T1000 (cell line): ENCODE data around the gene MRPL22.
A peak's percentile ranks its signal among the peaks of the same experiment; 100 is the strongest.
"Not testable (repeated sequence)": the region's sequence is repeated elsewhere in the genome, so short reads cannot be mapped to it uniquely, and the experiment has no call there.

Source experiments
- DNase-seq: peaks from one replicate; lab custom pipeline; 2025; ENCODE audit warnings: mixed read lengths; lab: John Stamatoyannopoulos, UW

Gene MRPL22

DNA sequence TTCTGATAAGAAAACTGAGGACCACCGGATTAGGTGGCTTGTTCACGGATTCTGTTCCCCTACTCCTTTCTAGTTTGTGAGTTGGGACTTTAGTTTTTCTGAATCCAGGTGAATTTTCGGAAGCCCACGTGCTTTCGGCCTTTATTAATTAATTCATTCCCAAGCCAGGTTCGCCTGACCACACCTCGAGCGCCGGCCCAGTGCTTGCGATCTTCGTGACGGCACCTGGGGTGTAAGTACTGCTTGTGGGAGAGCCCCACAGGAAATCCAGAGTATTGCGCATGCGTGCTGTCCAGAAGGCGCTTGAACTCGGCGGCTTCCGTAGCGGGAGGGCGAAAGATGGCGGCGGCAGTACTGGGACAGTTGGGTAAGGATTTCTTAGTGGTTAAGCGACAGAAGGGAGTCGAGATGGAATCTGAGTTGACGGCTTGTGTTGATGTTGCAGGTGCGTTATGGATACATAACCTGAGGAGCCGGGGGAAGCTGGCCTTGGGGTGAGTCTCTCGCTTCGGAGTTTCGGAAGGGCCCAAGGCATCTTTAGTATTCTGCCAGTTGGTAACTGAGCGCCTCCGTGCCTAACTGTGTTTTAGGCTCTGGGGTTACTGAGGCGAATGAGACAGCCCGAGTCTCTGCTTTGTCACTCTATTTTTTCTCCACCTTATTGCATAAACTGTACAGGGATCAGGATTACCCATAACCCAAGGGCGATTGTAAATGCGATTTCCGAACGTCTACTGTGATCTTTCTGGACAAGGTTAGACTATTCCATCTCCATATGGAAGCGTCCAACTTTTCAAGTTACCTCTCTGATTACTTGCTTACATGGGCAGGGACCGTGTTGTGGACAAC, at the start of gene MRPL22:
MRPL22 (plus strand) TSS at position 302 of the 849 bp plus-strand sequence; CDS start at position 340, 38 bp downstream.
- peak; percentile 81 for DNase-seq

DNA sequence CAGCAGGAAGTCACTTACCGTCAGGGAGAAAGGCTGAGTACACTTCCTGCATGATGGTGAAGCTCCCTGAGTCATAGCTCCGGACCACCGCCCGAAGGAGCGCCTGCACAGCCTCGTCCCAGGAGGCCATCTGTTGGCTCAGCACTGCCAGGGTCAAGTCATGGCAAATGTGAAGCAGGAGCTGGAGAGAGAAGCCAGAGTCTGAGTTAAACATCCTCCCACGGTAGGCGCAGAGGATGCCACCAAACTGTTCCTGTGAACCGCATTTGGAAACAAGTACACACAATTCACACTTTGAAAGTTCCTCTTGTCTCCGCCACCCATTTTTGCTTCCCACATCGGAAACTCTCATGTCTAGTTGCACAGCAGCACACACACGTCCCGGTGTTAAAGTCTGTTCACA, 48.5 kb upstream of the MRPL22 start:
- no peak for DNase-seq

DNA sequence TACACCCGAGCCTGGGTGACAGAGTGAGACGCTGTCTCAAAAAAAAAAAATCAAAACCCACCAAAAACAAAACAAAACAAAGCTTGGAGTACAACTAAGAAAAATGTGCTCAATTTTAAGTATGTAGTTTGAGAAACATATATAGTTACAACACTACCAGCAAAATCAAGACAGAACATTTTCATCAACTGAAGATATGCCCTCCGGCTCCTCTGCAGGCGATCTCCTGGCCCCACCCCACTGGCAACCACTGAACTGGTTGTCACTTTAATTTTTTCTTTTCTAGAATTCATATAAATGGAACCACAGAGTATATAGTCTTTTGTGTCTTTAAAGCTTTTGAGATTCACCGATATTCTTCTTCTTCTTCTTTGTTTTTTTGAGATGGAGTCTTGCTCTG, 47.5 kb upstream of the MRPL22 start:
- no peak for DNase-seq

DNA sequence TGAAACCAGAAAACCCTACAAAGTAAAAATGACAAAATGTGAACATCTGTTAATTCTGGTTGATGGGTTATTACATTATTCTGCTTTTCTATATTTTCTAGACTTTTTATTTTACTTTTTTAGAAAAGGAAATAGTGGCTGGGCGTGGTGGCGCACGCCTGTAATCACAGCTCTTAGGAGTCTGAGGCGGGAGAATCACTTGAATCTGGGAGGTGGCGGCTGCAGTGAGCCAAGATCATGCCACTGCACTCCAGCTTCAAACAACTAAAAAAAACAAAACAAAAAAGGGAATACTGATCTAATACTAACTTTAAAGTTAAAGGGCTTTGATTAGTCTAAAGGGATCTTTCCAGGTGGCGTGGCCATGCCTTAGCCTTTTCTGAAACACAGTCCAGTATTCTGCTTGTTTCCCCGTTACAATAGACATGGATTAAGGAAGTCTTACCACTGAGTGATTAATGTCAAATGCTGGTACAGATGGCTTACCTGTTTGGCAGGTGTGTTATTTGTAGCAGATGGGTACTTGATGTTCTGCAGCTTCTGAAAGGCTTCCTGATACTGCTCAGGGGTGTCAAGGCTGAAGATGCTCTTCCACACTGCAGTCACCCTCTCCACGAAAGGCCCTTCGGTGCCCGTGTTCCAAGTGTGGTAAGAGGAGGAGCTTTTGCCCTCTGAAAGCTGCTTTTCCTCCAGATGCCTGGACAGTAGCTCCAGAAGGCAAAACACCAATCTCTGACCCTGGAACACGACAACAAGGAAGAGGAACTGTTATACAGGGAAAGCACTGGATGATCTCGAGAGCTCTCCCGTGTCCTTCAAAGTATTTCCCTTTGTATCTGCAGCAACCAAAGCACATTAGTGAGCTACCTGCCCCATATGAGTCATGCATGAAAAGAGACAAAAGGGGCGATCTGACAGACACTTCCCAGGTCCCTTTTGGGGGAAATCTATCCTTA, 45.0 kb upstream of the MRPL22 start:
- DNase-seq: no peak

DNA sequence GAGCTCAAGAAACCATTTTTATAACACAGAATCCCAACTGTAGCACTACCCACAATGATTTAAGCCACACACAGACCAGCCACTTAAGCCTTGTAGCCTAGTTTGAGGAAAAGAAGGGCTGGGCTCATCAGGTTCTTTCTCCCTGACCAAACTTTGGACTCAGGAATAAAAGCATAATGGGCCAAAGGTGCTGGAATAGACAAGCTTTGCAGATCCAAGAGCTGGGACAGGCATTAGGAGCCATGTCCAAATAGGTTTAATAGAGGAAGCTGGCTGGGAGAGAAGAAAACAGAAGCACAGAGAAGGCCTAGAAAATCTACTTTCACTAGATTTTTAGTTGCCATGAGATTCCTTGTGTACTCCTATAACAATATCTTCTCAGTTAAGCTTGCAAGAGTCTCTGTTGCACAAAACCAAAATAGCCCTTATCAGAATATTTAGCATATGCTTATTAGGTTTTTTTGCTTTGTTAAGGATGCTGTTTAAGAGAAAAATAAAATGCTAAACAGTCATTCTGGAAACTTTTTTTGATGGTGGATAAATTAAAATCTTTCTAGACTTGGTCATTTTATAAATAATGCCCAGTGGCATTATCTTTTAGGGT, 44.2 kb upstream of the MRPL22 start:
- DNase-seq: no peak

DNA sequence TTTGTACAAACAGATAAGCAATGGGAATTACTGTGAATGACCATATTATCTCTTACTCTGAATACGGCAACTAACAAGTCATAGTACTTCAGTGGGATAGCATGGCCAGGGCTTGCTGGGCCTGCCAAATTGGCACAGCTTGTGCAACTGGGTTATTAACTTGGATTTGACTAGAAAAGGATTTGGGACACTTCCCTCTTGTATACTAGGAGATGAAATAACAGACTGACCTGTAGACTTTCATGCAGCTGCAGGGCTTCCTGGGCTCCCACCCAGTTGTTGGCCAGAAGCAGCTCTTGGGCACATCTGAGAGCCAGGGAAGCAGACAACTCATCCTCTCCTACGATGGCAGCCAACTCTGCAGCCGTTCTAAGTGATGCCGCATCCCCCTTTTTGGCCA, 42.7 kb upstream of the MRPL22 start:
- DNase-seq: no peak

DNA sequence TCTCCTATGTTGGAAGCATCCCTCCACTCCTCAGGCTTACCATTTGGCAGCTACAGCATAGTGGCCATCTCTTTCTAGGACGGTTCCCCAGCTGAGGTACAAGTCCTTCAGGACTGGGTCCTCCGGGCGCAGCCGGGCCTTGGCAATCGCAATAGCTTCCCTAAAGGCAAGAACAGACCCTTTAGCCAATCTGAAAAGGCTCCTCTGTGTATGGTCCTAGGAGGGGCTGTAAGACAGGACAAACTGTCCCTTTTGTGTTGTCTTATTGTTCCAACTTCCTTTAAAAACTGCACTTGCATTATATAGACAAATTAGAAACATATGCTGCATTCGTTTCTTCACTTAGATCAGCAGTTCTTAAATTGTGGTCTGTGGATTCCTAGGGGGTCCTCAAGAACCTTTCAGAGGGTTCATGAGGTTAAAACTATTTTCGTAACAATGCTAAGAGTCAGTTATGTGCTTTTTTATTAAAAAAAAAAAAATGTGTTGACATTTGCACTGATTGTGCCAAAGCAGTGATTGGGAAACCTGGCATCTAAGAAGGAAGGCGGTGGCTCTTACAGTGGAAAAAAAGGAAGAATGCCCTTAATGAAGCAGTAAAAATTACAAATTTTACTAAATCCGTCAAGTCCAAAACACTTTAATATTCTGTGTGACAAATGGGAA, 41.6 kb upstream of the MRPL22 start:
- DNase-seq: no peak

DNA sequence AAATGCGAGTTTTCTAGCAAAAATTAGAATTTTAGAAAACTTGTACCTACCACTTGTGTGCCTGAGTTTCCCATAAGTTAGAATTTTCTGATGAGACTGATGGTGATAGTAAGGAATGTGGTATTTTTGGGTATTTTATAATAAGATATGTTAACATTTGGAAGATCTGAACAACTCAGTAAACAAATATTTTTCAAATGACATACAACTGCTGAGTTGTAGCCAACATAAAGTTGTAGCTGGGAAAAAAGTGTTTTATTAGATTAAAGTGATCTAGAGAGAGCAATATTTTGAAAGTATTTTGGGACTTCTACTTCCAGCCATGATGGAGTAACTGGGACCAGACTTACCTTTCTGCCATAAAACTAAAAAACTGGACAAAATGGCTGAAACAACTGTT, 40.8 kb upstream of the MRPL22 start:
- DNase-seq: no peak

DNA sequence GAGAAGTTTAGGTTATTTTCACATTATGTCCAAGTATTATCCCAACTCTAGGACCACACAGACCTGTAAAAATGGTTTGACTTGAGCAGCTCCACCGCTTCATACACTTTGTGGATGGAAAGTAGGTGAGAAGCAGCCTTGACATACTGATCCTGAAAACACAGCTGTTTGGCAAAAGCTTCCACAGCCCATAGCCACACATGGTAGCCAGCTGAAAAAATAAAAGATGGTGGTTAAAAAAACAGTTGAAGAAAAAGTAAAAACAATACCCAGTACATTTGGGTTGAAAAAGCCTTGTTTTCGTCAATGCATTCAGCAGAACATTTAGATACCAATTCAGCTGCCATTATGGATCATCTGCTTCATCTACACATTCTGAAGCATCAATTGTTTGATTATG, 39.6 kb upstream of the MRPL22 start:
- no peak for DNase-seq

DNA sequence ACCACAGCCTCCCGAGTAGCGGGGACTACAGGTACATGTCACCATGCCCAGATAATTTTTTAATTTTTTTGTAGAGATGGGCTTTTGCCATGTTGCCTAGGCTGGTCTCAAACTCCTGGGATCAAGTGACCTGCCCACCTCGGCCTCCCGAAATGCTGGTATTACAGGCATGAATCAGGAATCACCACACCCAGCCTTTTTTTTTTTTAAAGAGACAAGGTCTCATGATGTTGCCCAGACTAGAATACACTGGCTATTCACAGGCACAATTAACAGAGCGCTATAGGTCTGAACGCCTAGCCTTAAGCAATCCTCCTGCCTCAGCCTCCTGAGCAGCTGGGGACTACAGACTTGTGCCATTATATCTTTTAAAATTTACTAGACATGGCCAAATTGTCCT, 39.0 kb upstream of the MRPL22 start:
- DNase-seq: no peak

DNA sequence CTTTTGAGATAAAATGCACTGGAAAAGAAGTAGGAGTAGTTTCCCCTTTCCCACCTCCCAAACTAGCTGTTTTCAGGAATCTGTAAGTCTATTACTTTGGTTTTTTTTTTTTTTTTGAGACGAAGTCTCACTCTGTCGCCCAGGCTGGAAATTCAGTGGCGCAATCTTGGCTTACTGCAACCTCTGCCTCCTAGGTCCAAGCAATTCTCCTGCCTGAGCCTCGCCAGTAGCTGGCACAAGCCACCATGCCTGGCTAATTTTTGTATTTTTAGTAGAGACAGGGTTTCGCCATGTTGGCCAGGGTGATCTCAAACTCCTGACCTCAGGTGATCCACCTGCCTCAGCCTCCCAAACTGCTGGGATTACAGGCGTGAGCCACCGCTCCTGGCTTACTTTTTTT, 35.3 kb upstream of the MRPL22 start:
- DNase-seq: not testable (repeated sequence)

DNA sequence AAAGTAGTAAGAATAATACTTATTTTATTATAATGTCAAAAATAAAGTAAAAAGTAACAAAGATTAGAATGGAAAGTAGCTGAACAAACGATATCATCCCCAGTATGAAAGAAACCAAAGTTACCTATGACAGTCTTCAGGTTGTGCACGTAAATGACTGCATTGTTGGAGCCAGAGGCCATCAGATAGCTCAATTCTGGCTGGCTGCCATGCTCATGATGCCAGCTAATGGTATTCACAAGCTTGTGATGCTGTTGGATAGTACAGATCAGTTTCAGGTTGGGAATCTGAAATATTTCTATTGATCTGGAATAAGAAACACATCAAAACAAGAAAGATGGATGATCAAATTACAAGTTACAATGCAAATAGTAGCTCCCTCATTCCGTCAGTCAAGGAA, 24.0 kb upstream of the MRPL22 start:
- no peak for DNase-seq

DNA sequence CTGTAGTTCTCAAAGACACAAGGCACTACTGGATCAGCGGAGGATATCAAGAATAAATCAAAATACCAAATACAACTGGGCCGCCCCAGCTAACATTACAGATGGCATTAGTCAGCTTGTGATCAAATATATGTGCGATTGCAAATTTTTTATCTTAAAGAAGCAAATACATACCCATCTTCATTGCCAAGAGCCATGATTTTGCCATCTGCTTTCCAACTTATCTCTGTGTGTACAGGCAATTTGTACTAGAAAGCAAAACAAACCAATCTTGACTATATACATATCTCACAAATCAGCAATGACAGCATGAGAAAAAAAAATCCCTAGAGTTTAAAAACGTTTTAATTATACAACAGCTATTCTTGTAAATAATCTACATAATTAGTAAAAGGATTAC, 23.1 kb upstream of the MRPL22 start:
- no peak for DNase-seq

DNA sequence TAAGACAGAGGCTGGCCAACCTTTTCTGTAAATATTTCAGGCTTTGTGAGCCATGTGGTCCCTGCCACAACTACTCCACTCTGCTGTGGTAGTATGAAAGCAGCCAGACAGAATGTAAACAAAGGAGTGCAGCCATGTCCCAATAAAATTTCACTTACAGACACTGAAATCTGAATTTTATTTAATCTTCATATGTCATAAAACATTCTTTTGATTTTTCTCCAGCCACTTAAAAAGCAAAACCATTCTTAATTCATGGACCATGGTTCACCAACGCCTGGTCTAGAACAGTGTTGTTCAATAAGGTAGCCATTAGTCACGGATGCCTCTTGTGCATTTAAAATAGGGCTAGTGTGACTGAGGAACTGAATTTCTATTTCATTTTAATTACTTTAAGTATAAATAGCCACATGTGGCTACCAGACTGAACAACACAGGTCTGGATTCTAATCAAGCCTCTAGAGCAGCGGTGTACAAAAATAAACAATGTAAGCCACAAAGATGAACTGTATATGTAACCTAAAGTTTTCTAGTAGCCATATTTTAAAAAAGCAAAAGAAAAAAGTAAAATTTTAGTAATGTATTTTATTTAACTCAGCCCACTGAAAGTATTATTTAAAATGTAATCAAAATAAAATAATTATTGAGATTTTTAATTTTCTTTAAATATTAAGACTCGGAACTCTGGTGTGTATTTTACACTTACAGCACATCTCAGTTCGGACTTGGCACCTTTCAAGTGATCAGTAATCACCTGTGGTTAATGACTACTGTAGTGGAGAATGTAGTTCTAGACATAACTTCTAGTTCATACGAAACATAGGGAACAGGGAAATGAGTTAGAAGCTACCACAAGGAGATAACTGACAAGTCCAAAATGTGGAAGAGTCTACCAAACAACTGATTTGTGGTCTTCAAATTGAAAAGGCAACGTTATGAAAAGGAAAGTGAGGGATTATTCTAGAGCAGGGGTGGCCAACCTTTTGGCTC, 17.1 kb upstream of the MRPL22 start:
- DNase-seq: no peak

DNA sequence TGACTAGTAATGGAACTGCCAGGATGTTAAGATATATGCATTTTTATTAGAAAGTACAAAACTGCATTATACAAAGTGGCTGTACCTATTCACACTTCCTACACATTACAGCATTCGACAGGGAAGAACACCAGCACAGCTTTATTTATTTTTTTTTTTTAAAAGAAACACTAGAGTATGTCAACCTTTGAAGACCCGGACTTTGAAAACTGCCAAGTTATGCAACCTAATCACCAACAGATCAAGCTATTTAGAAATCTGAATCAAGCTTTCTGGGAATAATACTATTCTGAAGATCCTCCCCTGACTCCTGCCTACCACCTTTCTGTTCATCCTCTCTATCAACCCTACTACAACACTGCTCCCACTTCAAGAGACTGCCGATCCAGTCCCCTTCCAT, 7.3 kb upstream of the MRPL22 start:
- no peak for DNase-seq

DNA sequence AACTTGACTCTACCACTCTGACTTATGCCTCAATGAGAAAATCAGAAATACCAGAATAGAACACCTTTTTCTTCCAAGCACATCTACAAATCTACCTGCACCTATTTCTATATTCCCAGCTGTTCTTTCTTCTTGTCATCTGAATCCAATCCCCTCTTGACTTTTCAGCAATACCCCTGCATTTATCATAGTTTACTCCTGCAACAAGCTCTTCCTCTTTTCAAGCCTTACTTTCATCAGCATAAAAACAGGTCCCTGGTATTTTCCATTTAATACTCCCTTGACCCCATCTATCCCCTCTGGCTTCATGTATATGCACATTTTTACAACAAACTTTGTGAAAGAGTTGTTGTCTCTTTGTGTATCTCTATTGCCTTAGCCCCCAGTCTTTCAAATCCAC, 6.0 kb upstream of the MRPL22 start:
- DNase-seq: no peak

DNA sequence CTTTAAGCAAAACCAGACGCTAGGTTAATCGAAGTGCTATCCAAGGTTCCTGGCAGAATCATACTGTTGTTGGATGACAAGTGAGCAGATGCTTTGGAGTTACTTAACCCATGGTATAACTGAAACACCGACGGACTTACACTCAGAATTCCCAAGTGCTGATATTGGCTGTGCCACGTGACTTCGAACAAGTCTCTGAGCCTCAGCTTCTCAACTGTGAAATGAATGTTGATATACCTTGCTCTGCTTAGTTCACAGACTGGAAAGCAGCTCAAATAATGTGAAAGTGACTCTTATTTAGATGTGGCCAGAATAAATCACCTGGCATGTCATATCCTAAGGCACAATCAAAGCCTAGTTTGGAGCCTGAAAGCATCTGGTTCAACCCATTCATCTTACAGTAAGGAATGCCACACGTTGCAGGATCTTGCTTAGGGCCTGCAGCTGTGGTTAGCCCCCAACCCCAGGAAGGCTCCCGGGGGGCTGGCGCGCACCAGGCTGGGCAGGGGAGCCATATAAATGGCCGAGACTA, 3.6 kb upstream of the MRPL22 start:
- DNase-seq: no peak

DNA sequence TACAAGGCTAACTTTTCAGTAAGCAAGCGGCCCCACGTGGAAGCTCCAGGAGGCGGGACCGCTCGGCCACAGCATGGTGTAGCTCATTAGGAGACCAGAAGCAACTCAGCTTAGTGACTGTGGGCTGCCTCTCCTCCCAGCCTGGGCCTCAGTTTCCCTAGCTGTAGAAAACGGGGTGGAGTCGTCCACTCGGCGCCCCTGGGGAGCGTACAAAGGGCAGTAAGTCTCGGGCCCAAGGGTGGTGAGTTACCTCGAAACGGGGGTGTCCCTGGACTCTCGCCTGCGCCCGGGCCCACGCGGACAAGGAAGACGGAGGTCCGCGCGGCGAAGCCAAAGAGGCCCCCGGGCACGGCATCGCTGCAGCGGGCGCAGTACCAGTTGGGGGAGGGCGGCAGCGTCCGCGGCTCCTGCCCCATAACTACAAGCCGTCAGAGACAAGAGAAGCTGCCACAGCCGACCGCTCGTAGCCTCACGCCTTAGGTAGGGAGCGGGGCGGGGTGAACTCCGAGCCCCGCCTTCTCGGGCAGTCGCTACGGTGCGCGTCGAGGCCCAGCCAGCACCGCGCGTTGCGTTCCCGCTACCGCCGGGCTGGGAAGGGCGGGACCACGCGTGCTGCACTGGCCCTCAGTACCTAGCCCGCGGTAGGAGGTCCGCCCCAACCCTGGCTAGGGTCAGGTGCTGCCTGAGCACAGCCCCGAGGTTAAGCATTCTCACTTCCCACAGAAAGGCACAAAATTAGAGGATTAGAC, 3.0 kb upstream of the MRPL22 start, which contains the start of gene GEMIN5:
GEMIN5 (minus strand) TSS at position 494 of the 749 bp plus-strand sequence; CDS start at position 416, 78 bp downstream.
- peak; percentile 62 for DNase-seq

DNA sequence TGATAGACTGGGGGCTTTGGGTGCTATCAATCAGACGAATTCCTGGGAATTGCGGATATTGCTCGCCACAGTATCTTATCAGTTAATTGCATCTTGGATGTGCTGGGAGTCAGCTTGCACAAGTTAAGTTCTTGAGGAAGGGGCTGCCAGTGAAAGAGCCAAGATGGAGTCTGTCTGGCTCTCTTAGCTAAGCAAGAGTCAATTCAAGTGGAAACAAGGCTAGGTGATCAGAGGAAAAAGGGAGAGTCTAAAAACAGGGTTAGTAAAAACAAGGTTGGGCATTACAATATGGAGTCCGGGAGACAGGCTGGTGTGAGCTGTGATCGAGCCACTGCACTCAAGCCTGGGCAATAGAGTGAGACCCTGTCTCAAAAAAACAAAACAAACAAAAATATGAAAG, 1.5 kb upstream of the MRPL22 start:
- not testable (repeated sequence) for DNase-seq

DNA sequence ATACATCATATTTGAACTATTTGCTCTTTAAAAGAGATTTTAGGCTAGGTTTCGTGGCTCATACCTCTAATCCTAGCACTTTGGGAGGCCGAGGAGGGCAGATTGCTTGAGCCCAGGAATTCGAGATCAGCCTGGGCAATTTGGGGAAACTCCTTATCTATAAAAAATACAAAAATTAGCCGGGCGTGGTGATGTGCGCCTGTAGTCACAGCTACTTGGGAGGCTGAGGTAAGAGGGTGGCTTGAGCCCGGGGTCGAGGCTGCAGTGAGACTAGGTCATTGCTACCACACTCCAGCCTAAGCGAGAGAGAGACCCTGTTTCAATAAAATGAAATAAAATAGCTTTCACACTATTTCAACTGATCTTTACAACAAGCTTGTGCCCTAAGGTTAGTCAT, 500 bp upstream of the MRPL22 start:
- no peak for DNase-seq
